Peyer's patch (tissue), 4 donors: Measurements from ENCODE around the gene NOA1.
A peak's percentile ranks its signal among the peaks of the same experiment; 100 is the strongest.

ENCODE experiments used
- POLR2A ChIP-seq, 2 donors: fragments of 450-650 bp; IDR thresholded peaks; one replicate each; pipeline ENCODE4 v1.5.1; 2017; ENCODE audit warnings: antibody characterized with exemption in 2 of 2, mild to moderate bottlenecking in 2 of 2, moderate library complexity in 2 of 2
- TF ChIP-seq, protein P1 (sequence below), 6 experiments: fragments of 450-650 bp in 4 of 6; fragments of 200-600 bp in 2 of 6; sonication (generic) in 1 of 6; IDR thresholded peaks; one replicate each; pipeline ENCODE4 v1.5.1; 2017 to 2019; ENCODE audit warnings: antibody characterized with exemption in 6 of 6, mild to moderate bottlenecking in 3 of 6, moderate library complexity in 1 of 6

DNA sequence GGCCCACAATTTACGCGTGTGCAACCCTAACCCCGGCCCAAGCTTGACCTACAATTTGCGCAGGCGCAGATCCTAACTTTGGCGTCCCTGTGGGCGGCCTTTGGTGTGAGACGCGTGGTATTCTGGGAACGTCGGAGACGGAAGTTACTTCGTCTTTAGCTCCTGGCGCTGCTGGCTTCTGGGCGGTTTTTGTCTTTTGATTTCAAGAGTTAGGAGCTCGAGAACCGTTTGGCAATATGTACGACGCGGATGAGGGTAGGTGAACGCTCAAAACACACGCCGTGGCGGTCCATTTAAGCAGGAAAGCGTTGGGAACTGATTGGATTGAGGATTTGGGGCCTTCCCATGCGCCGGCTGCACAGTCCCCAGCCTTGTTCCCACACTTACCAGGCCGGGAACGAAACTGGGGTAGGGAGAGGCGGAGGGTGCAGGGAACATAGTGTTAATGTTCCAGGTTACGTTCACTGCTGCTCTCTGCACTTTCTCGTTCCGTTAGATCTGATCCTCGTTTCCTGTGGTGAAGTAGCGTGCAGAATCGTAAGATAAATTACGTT is 1.4 kb upstream of the NOA1 start, which contains the start of gene POLR2B:
- TF ChIP-seq, protein P1, sequence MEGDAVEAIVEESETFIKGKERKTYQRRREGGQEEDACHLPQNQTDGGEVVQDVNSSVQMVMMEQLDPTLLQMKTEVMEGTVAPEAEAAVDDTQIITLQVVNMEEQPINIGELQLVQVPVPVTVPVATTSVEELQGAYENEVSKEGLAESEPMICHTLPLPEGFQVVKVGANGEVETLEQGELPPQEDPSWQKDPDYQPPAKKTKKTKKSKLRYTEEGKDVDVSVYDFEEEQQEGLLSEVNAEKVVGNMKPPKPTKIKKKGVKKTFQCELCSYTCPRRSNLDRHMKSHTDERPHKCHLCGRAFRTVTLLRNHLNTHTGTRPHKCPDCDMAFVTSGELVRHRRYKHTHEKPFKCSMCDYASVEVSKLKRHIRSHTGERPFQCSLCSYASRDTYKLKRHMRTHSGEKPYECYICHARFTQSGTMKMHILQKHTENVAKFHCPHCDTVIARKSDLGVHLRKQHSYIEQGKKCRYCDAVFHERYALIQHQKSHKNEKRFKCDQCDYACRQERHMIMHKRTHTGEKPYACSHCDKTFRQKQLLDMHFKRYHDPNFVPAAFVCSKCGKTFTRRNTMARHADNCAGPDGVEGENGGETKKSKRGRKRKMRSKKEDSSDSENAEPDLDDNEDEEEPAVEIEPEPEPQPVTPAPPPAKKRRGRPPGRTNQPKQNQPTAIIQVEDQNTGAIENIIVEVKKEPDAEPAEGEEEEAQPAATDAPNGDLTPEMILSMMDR (IDR thresholded peaks at IDR 0.05), result no peak
- peak; percentile 56 to 75 for TF ChIP-seq POLR2A (IDR thresholded peaks at IDR 0.05)
